ENCODE measurements around the gene CCDC82.

Gene CCDC82

GRCh38 chr11:96358321-96358720 is 31.4 kb downstream of the CCDC82 start:
- no peak for DNase-seq

- DNase-seq = no peak
These were observed 31.9 kb downstream of the CCDC82 start for GRCh38 chr11:96357794-96358193.

GRCh38 chr11:96356848-96357247 is 32.9 kb downstream of the CCDC82 start:
- DNase-seq = no peak

GRCh38 chr11:96342961-96343711 is 46.6 kb downstream of the CCDC82 start, which contains the start of gene MAML2:
Gene MAML2 (minus strand): TSS chr11:96343195. CDS start chr11:96341895, 1,300 bp downstream.
- peak; percentile 80 to 90 (median 87) for DNase-seq

GRCh38 chr11:96342014-96342960 is 47.4 kb downstream of the CCDC82 start:
- peak in 2 of 6 experiments; percentile 34 to 40 for DNase-seq

GRCh38 chr11:96341211-96342013 is 48.3 kb downstream of the CCDC82 start:
- DNase-seq = peak; percentile 51 to 72 (median 64)

- DNase-seq = no peak
These were observed 49.2 kb downstream of the CCDC82 start for GRCh38 chr11:96340555-96340885.

- DNase-seq = peak in 1 of 6 experiments; percentile 8
These were observed 49.8 kb downstream of the CCDC82 start for GRCh38 chr11:96339706-96340554.

- peak in 3 of 6 experiments; percentile 4 to 22 (median 21) for DNase-seq
These were observed 50.6 kb downstream of the CCDC82 start for GRCh38 chr11:96338910-96339705.

- peak in 5 of 6 experiments; percentile 8 to 43 (median 30) for DNase-seq
These were observed 51.9 kb downstream of the CCDC82 start for GRCh38 chr11:96337541-96338431.

- no peak for DNase-seq
These were observed 54.3 kb downstream of the CCDC82 start for GRCh38 chr11:96335388-96335787.

- DNase-seq = no peak
These were observed 55.5 kb downstream of the CCDC82 start for GRCh38 chr11:96334219-96334618.

- DNase-seq = no peak
These were observed 56.5 kb downstream of the CCDC82 start for GRCh38 chr11:96333191-96333719.

- DNase-seq = no peak
These were observed 57.5 kb downstream of the CCDC82 start for GRCh38 chr11:96332126-96332771.

GRCh38 chr11:96331699-96332116 is 58.0 kb downstream of the CCDC82 start:
- DNase-seq = no peak

- DNase-seq = no peak
These were observed 59.2 kb downstream of the CCDC82 start for GRCh38 chr11:96330511-96330859.

GRCh38 chr11:96329855-96330510 is 59.7 kb downstream of the CCDC82 start:
- DNase-seq = no peak

- no peak for DNase-seq
These were observed 60.3 kb downstream of the CCDC82 start for GRCh38 chr11:96329419-96329818.
